ENCODE results near the gene BLM. TPM values are rescaled to one million over a fixed set of nuclear protein-coding genes. Genes with fewer than 3 reads are reported as not detected.
"Not testable (repeated sequence)": the region's sequence is repeated elsewhere in the genome, so short reads cannot be mapped to it uniquely, and the experiment has no call there.

BLM gene
- total and polyA plus RNA-seq, 8 donors = 1.1 to 10.5 (median 2.6) TPM

DNA sequence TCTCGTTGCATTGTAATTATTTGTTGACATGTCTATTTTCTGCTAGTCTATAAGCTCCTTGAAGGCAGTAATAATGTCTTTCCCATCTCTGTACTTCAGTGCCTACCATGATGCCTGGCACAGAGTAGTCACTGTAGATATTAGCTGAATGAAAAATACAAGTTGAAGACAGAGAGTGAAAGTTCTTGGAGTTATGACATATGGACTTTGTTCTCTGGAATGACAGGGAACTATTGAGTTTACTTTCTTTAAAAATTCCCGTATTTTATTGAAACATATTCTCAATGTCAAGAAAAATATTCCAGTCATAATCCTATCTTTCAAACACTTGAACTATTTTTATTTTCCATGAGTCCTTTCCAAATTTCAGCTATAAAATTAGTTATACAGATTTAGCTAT is 3.0 kb downstream of the BLM start:
- Histone ChIP-seq H3K4me3 (no peak overlapping the region), H3K27ac (no peak overlapping the region), H3K4me1 (peaks cover 10 to 22% (median 16%) of the 10 kb centered on the region in 4 donors), H3K36me3 (no peaks in the 10 kb centered on the region), H3K9me3 (no peaks in the 10 kb centered on the region), H3K27me3 (no peaks in the 10 kb centered on the region)
- DNase-seq = no peak
- 67 to 75% (median 70%) methylated on average over 2 of the region's 2 CpGs for WGBS, 5 donors
- no peak for TF ChIP-seq EP300 (IDR thresholded peaks at IDR 0.05)
- TF ChIP-seq, protein P1, sequence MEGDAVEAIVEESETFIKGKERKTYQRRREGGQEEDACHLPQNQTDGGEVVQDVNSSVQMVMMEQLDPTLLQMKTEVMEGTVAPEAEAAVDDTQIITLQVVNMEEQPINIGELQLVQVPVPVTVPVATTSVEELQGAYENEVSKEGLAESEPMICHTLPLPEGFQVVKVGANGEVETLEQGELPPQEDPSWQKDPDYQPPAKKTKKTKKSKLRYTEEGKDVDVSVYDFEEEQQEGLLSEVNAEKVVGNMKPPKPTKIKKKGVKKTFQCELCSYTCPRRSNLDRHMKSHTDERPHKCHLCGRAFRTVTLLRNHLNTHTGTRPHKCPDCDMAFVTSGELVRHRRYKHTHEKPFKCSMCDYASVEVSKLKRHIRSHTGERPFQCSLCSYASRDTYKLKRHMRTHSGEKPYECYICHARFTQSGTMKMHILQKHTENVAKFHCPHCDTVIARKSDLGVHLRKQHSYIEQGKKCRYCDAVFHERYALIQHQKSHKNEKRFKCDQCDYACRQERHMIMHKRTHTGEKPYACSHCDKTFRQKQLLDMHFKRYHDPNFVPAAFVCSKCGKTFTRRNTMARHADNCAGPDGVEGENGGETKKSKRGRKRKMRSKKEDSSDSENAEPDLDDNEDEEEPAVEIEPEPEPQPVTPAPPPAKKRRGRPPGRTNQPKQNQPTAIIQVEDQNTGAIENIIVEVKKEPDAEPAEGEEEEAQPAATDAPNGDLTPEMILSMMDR (IDR thresholded peaks at IDR 0.05) = no peak
- no peak for TF ChIP-seq POLR2A (IDR thresholded peaks at IDR 0.05)
- TF ChIP-seq POLR2AphosphoS5 (IDR thresholded peaks at IDR 0.05) = no peak
- intact Hi-C loops (cut with DNase I; ENCODE audit: low total_unique reads) = no loop called here

DNA sequence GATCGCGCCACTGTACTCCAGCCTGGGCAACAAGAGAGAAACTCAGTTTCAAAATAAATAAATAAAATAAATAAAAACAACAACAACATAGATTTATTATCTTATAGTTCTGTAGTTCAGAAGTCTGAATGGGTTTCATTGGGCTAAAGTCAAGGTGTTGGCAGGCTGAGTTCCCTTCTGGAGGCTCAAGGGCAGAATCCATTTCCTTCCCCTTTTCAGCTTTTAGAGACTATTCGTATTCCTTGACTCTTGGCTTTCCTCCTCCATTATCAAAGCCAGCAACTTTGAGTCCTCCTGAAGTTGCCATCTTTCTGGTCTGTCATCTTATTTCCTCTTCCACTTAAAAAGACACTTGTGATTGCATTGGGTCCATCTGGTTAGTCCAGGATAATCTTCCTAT is 12.1 kb downstream of the BLM start:
- WGBS, 5 donors = 92 to 98% (median 94%) methylated on average over 3 of the region's 3 CpGs
- Histone ChIP-seq H3K27me3 (no peaks in the 10 kb centered on the region), H3K9me3 (no peaks in the 10 kb centered on the region), H3K36me3 (no peaks in the 10 kb centered on the region), H3K27ac (no peak overlapping the region), H3K4me1 (peaks cover 0 to 10% (median 0%) of the 10 kb centered on the region in 4 donors), H3K4me3 (no peak overlapping the region)
- intact Hi-C loops (cut with DNase I; ENCODE audit: low total_unique reads) = no loop called here
- TF ChIP-seq POLR2A (IDR thresholded peaks at IDR 0.05) = no peak
- TF ChIP-seq, protein P1 (IDR thresholded peaks at IDR 0.05) = no peak
- no peak for TF ChIP-seq EP300 (IDR thresholded peaks at IDR 0.05)
- no peak for TF ChIP-seq POLR2AphosphoS5 (IDR thresholded peaks at IDR 0.05)
- no peak for DNase-seq

DNA sequence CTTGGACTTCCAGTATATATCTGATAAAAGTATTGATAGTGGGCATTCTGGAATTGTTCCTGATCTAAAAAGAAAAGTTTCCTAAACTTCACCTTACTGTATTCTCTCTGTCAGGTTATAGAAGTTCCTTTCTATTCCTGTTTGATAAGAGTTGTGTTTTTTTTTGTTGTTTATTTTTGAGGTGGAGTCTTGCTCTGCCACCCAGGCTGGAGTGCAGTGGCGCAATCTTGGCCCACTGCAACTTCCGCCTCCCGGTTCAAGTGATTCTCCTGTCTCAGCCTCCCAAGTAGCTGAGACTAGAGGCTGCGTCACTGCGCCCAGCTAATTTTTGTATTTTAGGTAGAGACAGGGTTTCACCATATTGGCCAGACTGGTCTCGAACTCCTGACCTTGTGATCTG is 13.1 kb downstream of the BLM start:
- TF ChIP-seq, protein P1 (IDR thresholded peaks at IDR 0.05) = no peak
- TF ChIP-seq EP300 (IDR thresholded peaks at IDR 0.05) (no peak), POLR2AphosphoS5 (IDR thresholded peaks at IDR 0.05) (no peak), POLR2A (IDR thresholded peaks at IDR 0.05) (no peak)
- peaks cover 0 to 10% (median 0%) of the 10 kb centered on the region in 4 donors for H3K4me1 ChIP-seq
- WGBS, 5 donors = 66 to 79% (median 69%) methylated on average over 6 of the region's 6 CpGs
- peak in 1 of 2 donors; percentile 44 for DNase-seq
- H3K27me3 ChIP-seq = no peaks in the 10 kb centered on the region
- peak overlapping the region in 1 of 5 donors; percentile 20 for H3K27ac ChIP-seq
- intact Hi-C loops (cut with DNase I; ENCODE audit: low total_unique reads) = no loop called here
- no peak overlapping the region for H3K4me3 ChIP-seq
- H3K9me3 ChIP-seq = no peaks in the 10 kb centered on the region
- H3K36me3 ChIP-seq = no peaks in the 10 kb centered on the region

DNA sequence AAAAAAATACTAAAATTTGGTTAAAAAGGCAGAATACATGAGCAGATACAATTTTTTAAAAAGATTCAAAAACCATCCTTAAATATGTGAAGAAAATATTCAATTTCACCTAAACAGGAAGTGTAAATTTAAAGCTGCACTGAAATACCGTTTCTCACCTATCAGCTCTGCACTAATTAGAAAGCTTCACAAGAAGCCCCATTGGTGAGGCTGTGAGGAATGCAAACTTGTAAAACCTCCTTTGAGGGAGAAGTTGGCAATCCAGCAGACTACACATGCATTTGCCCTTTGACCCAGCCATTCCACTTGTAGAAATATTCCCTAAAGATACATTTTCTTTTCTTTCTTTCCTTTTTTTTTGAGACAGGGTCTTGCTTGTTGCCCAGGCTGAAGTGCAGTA is 18.8 kb downstream of the BLM start:
- H3K36me3 ChIP-seq = no peaks in the 10 kb centered on the region
- H3K4me3 ChIP-seq = no peak overlapping the region
- no peaks in the 10 kb centered on the region for H3K4me1 ChIP-seq
- DNase-seq = no peak
- intact Hi-C loops (cut with DNase I; ENCODE audit: low total_unique reads) = no loop called here
- no peak for TF ChIP-seq EP300 (IDR thresholded peaks at IDR 0.05)
- H3K27ac ChIP-seq = no peak overlapping the region
- no peaks in the 10 kb centered on the region for H3K9me3 ChIP-seq
- H3K27me3 ChIP-seq = no peaks in the 10 kb centered on the region
- 46 to 74% (median 62%) methylated on average over 1 of the region's 1 CpG for WGBS, 5 donors

DNA sequence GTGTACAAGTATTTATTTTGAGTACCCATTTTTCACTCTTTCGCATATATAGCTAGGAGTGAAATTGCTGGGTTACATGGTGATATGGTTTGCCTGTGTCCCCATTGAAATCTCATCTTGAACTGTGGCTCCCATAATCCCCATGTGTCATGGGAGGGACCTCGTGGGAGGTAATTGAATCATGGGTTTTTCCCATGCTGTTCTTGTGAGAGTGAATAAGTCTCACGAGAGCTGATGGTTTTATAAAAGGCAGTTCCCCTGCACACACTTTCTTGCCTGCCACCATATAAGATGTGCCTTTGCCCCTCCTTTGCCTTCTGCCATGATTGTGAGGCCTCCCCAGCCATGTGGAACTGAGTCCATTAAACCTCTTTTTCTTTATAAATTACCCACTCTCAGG is 23.4 kb downstream of the BLM start:
- H3K9me3 ChIP-seq; H3K4me3 ChIP-seq; H3K27ac ChIP-seq; DNase-seq; H3K36me3 ChIP-seq; intact Hi-C loops (cut with DNase I; ENCODE audit: low total_unique reads); H3K27me3 ChIP-seq; H3K4me1 ChIP-seq: not testable (repeated sequence)
- WGBS, 5 donors = 81 to 95% (median 91%) methylated on average over 3 of the region's 3 CpGs
